ENCODE results near the gene AP3M1.
"Not testable (repeated sequence)": the region's sequence is repeated elsewhere in the genome, so short reads cannot be mapped to it uniquely, and the experiment has no call there.

AP3M1 gene, protein sequence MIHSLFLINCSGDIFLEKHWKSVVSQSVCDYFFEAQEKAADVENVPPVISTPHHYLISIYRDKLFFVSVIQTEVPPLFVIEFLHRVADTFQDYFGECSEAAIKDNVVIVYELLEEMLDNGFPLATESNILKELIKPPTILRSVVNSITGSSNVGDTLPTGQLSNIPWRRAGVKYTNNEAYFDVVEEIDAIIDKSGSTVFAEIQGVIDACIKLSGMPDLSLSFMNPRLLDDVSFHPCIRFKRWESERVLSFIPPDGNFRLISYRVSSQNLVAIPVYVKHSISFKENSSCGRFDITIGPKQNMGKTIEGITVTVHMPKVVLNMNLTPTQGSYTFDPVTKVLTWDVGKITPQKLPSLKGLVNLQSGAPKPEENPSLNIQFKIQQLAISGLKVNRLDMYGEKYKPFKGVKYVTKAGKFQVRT

DNA sequence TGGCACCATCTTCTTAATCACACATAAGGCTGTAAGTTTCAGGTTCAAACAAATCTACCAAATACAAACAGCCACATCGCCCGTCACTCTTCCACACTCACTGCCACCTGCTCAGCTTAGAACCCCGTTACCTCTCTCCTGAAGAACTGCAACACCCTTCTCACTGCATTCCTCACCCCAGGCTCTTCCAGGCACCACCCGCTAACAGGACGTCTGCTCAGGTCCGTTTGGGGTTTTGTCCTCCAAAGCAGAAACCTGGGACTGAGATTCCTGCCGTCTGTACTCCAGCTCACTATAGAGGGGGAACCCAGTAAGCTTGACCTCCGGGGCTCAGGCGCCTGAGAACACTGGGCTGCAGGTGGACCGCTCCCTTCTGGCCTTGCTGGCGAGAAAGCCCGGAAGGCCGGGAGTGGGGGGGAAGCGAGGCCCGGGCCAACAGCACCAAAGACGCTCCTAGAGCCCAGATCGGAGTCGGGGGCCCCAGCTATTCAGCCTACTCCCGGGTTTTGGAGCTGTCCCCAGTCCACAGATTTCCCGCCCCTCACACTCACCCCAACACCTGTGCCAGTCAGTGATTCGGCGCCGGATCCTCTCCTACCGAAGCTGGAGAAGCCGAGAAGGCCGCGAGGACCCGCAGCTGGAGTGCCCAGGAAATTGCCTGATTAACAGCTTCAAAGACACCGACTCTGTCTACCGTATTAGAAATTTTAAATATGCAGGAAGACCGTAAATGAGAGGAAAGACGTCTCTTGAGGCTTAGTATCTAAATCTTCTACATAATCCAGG is at the start of gene AP3M1:
AP3M1 (minus strand) TSS at position 625 of the 786 bp plus-strand sequence. CDS start 12,449 bp downstream, outside the sequence.
- DNase-seq = peak; percentile 78

DNA sequence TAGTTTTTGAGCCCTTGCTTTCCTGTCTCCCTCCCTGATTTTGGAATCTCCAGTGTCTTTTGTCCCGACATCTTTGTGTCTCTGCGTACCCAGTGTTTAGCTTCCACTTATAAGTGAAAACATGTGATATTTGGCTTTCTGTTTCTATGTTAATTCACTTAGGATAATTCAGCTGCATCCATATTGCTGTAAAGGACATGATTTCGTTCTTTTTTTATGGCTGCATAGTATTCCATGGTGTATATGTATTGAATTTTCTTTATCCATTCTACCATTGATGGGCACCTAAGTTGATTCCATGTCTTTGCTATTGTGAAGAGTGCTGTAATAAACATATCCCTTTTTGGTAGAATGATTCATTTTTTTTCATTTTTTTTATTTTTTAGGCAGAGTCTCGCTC is 48.7 kb upstream of the AP3M1 start:
- DNase-seq = no peak

DNA sequence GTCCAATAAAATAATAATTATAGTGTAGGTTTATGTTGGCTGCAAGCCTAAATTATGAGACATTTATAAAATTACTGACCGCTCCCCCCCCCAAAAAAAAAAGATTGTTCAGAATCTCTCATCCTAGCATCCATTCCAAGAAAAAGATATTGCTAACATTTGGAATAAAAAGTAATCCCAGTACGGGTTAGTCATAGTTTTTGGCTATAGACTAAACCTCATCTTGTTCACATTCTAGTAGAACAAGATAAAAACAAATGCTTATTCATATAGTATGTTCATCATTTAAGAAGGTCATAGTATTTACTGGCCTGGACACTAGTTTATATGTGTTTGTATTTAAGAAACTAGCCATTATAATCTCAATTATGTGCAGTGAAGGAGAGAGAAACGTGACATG is 44.4 kb upstream of the AP3M1 start:
- no peak for DNase-seq

DNA sequence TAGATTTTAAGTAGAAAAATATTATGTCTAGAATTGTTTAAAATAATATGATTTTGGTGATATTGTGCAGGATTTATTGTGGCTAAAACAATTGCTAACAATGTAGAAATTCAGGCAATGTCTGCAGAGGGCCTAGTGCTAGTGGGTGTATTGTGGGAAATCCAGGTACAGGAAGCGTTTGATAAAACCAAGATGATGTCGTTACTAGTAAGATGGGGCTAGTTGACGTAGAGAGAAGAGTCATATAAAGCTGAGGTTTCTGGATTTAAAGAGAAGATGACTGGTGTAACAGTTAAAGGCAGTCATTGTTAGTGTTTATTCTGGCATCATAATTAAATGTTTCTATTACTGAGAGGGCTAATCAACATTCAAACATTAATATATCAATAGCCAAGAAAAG is 43.9 kb upstream of the AP3M1 start:
- DNase-seq = no peak

DNA sequence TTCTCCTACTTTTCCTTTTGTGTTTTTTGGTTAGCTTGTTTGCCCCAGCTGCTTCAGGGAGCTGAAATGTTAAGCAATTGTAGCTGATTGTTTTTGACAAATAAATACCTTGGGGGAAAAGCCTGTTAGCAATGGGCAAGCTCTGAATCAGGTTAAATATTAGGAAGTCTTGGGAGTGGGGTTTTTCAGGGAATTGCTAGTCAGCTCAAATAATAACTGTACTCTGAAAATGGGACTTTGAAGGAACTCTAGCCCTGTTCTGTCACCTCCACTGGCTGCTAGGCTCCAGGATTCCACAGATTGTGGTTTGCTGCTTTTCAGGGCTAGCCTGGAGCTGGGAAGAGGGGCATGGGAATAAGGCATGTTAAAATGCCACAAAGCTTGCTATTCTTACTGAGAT is 39.9 kb upstream of the AP3M1 start:
- DNase-seq = no peak

DNA sequence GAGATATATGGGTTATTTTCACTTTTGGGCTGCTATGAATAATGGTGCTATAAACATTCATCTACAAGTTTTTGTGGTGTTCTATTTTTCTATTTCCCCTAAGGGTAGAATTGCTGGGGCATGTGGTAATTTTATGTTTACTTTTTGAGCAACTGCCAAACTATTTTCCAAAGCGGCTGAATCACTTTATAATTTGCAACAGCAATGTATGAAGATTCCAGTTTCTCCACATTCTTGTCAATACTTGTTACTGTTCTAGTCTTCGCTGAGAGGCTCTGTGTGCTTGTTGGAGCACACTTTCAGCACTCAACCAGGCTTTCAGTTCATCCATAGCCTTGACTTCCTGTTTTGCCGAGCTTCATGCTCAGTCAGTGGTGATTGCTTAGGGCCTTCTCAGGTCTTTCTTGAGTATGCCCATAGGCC is 39.4 kb upstream of the AP3M1 start:
- no peak for DNase-seq

DNA sequence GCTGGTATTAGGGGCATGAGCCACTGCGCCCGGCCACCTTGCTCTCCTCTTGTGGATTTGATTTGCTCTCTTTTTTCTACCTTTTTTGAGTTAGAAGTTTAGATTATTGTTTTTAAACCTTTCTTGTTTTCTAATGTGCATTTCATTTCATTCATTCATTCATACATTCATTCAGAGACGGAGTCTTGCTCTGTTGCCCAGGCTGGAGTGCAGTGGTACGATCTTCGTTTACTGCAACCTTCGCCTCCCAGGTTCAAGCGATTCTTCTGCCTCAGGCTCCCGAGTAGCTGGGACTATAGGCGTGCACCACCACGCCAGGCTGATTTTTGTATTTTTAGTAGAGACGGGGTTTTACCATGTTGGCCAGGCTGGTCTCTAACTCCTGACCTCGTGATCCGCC is 38.0 kb upstream of the AP3M1 start:
- DNase-seq = not testable (repeated sequence)

DNA sequence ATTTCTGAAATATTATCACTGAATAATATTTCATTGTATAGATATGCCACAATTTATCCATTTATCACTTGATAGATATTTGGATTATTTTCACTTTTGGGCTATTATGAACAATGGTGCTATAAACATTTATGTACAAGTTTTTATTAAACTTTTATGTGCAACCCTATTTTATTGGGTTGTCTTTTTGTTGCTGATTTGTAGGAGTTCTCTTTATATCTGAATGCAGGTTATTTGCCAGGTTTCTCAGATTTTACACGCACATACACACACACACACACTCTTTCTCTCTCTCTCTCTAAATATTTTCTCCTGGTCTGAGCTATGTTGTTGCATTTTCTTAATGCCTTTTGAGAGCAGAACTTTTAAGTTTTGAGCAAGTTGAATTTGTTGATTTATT is 36.6 kb upstream of the AP3M1 start:
- DNase-seq = no peak

DNA sequence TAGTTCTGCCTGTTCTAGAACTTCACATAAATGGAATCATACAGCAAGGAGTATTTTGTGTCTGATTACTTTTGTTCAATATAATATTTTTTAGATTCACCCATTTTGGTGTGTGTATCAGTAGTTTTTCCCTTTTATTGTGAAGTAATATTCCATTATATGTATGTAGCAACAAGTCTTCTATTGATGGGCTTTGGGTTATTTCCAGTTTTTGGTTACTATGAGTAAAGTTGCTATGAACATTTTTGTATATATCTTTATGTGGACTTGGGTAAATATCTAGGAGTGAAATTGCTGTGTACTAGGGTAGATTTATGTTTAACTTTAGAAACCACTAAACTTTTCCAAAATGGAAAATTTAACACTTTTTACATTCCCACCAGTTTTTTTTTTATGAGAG is 36.0 kb upstream of the AP3M1 start:
- no peak for DNase-seq

DNA sequence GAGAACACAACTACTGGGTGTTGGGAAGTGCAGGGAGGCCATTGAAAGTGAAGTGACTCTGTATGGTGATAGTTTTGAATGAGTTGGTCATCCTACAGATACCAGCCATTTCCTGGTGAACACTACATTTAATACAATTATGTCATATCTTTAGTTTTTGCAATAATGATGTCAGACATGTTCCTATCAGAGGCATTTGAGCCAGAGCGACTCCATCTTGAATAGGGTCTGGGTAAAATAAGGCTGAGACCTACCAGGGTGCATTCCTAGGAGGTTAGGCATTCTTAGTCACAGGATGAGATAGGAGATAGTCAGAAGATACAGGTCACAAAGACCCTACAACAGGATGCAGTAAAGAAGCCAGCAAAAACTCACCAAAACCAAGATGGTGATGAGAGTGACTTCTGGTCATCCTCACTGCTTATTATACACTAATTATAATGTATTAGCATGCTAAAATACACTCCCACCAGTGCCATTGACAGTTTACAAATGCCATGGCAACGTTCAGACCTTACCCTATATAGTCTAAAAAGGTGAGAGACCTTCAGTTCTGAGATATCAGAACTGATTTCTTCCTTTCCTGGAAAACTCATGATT is 28.6 kb upstream of the AP3M1 start:
- DNase-seq = no peak

DNA sequence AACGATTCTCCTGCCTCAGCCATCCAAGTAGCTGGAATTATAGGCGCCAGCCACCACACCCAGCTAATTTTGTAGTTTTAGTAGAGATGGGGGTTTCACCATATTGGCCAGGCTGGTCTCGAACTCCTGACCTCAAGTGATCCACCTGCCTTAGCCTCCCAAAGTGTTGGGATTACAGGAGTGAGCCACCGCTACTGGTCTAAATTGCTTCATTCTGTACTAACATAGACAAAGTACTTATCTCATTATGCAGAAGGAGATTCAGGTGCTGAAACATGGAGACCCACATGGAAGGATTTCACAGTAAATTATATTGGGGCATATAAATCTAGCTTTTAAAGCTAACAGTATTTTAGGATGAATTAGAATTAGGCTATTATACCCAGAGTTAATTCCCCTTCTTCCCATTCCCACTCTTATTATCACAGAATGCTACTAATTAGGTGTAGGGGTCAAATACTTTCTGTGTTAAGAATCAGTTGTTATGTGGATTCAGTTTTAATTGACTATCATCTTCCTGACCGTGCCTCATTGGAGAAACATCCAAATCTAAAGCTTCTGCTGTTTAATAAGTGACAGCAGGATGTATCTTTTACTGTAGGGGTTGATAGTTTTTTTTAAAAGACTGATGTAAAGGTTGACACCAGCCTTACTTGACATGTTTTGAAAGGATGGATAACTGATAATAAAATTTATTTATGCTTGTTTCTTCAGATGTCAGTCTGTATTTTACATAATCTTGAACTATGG is 27.6 kb upstream of the AP3M1 start:
- DNase-seq = no peak

DNA sequence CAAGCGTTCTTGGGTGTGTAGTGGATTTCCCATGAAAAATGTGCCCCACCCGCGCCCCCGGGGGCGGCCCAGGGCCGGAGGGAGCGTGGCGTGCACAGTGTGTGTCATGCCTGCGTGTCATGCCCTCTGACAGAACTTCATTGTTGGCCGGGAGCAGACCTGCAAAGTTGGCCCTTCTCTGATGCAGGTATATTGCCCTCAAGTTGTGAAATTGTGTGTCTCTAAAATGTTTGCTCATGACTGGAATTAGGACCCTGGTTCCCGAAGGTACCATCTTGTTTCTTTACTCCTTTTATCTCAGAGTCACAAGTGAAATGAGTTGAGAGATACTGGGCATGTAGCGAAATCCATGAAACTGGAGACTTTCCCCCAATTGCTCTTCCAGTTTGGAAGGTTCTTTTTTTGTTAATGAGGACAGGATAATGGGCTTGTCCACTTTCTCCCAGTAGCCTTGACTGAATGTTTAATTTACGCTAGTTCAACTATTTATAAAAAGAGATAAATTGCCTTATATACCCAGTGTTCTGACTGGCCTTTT is 26.6 kb upstream of the AP3M1 start:
- no peak for DNase-seq

DNA sequence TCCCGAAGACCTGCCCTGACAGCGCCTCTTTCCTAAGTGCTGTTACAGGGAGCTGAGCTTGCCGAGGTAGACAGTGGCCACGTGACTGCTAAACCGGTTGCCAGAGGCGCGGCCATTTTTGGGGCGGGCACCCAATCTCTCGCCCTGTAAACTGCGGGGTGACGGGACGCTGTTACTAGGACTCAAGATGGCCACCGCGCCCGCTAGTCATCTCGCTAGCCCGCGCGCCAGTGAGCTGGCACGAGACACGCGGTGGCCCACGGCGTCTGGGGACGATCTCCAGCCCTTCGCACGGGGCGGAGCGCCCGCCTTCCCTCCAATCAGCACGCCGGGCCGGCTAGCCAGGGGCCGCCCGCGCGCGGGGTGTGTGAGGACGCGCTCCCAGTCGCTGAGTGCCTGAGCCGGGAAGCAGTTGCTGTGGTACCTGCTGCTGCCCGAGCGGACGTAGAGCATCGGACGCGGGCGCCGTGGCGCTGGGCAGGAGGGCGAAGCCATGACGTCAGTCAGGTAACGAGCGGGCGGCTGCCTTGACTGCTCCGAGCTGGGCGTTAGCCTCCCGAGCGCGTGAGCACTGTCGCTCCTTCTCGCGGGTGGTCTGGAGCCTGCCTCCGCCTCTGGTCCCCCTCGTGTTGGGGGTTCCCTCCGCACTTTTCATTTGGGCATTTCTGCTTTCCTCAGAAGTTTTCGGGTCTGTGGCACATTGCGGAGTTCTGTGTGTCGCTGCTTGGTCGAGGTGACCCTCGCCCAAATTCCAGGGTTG is 25.9 kb upstream of the AP3M1 start:
- DNase-seq = peak; percentile 91

DNA sequence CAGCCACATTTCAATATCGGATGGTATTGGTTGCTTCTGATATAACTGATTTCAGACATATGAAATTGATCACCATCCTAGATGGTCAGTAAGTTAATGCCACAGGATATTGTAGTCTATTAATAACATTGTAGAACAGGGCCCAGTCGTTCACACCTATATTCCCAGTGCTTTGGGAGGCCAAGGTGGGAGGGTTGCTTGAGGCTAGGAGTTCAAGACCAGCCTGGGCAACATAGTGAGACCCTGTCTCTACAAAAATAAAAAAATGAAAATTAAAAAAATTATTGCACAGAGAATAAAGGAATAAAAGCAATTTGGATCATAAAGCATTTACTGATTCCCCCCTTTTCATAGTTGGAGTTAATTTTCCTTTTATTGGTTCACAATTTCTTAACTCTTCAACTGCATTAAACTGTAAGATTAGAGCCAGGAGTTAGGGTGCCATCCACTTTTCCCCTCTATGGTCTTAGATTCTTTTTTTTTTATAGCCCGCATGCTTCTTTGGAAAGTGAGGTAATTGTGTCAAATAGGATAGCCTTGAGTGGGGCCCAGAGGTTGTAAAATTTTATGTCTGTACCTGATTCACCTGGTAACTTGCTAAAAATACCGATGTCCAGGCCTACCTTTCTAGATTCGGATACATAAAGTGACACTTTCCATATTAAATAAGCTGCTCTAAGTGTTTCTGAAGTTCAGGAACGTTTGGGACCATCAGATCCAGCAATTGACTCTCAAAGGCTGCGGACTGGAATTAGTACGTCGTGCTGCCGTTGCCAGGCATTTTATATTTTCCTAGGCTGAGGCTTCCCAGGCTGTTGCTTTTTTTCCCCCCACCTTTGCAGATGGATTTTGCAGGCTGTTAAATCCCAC is 25.1 kb upstream of the AP3M1 start:
- no peak for DNase-seq

DNA sequence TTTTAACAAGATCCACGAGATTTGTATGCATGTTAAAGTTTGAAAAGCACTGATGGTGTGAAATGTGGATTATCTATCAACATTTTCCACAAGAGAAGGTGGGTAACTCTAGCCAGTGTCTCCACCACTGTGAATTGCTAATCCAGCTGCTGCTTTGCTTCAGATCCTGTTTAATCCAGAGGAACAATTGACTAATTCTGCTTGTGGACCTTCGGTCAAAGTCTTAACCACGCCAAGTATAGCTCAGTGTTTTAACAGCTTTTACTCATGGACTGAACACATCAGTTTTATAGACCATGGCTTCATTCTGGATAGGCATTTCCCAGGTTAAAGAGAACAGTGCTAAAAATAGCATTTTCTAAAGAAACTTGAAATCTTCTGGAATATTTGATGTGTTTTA is 23.9 kb upstream of the AP3M1 start:
- no peak for DNase-seq

DNA sequence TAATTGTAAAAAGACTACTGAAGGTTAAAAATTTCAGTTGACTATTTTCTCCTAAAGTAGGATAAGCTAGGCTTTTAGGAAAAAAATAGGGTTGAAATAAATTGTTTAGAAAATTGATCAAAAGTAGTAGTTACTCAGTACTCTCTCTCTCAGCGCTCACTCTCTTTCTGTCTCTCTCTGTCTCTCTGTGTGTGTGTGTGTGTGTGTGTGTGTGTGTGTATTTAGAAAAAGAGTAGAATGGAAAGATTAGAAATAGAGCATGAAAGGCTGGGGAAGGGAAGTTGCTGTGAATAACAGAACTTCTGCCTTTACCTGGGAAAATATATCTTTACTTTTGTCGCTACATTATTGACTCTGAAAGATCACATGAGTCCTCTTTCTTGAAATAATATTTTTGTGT is 21.0 kb upstream of the AP3M1 start:
- DNase-seq = no peak

DNA sequence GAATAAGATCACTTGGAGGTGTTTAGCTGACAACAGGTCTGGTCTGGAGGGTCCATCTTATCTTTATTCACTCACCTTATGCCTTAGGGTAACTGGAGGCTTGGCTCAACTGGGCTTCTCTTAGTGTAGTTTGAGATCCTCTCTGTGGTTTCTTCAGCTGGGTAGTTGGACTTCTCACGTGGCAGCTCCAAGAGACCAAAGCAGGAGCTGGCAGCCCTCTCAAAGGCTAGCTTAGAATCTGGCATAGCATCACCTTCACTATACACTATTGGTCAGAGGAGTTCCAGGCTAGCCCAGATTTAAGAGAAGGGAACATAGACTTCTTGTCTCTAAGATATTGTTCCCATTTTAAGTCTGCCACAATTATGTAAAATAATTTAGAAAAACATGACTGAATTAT is 16.8 kb upstream of the AP3M1 start:
- no peak for DNase-seq

DNA sequence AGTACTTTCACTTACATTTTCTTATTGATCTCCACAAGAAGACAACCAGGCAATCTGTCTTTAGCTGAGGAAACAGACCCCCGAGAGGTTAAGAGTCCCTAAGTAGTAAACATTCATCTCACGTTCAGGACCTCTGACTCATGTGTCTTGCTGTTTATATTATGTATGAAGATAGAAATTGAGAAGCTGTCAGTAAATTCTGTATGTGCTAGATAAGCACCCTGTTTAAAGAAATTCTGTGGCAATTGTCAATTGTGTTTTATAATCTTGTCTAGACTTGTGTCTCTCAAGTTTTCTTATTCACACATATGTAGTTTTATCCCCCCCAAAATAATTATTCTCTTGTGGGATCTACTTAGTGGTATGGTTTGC is 14.9 kb upstream of the AP3M1 start:
- DNase-seq = no peak

DNA sequence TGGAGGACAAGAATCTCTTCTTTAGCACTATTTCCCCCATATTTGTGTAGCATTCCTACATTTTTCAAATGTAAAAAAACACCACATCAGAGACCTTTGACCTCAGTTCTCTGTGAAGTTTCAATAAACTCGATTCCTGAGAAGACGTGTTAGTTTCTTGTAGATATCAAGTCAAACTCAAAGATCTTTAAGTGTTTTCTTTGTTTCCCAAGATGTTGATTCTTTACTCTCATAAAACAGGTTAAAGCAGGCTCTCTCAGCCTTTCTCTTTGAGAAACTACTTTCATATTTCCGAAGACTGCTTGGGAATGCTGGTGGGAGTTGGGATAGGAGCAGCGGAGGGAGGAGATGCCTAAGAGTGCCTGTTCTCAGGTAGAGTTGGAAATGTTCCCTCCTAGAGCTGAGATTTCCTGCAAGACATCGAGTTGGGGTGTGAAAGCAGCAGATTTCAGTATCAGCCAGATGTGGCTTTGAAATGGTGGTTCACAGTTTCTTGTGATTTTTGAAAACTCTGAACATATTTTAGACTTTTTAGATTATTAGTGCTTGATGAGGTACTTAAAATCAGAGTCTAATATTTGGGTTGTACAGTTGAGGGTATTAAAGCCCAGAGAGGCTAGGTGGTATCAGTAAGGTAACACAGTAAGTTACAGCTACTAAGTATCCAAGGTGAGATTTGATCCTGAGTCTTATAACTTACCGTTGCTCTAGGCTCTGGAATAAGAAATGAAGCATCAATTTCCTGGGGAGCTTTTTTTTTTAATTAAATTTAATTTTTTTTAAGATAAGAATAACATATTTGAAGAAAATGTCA is 14.3 kb upstream of the AP3M1 start:
- DNase-seq = no peak

Measured in NCI-H1092 (cell line).